H1 (cell line): ENCODE results near the gene SPEN.

Source experiments
- ASH2L ChIP-seq: fragments of 200-600, 300-600 bp; sonication (generic); IDR thresholded peaks from one replicate; pipeline ENCODE4 v1.7.1; 2017; ENCODE audit warnings: low read length
- CBX5 ChIP-seq: fragments of 300-800, 300-1000 bp; sonication (generic); IDR thresholded peaks from 2 replicates; pipeline ENCODE4 v1.7.1; 2016; ENCODE audit warnings: antibody characterized with exemption, low read length, low read depth
- CTBP2 ChIP-seq: IDR thresholded peaks from 2 replicates; pipeline ENCODE4 v1.7.0; 2011; ENCODE audit warnings: borderline replicate concordance, mild to moderate bottlenecking, moderate library complexity, mixed read lengths, low read length; ENCODE audit not compliant: insufficient read depth, insufficient read length
- EP300 ChIP-seq, 2 experiments: IDR thresholded peaks; 1 replicate in 1 of 2; 2 replicates in 1 of 2; pipeline ENCODE4 v1.6.1; 2011 to 2012; ENCODE audit warnings: low read depth in 2 of 2, low read length in 2 of 2, mild to moderate bottlenecking in 2 of 2, borderline replicate concordance in 1 of 2, inconsistent platforms in 1 of 2, moderate library complexity in 1 of 2
- EZH2 ChIP-seq: fragments of 200-600 bp; sonication (generic); IDR thresholded peaks from 2 replicates; pipeline ENCODE4 v1.7.1; 2012; ENCODE audit warnings: low read depth, mild to moderate bottlenecking, moderate library complexity, low read length, inconsistent platforms; ENCODE audit not compliant: severe bottlenecking
- RFX5 ChIP-seq: IDR thresholded peaks from 2 replicates; pipeline ENCODE4 v1.6.1; 2011; ENCODE audit warnings: low read depth, low read length, improper control_type of control experiment, borderline replicate concordance
- RNF2 ChIP-seq: fragments of 200-900, 300-1000 bp; sonication (generic); IDR thresholded peaks from 2 replicates; pipeline ENCODE4 v1.7.1; 2016; ENCODE audit warnings: borderline replicate concordance, low read depth, mild to moderate bottlenecking, antibody characterized with exemption, low read length; ENCODE audit not compliant: poor library complexity, severe bottlenecking; ENCODE audit errors: missing control alignments
- SIN3A ChIP-seq, 2 experiments: IDR thresholded peaks in 1 of 2; conservative IDR thresholded peaks in 1 of 2; 2 replicates each; pipeline ENCODE4 v1.6.1; 2011 to 2012; ENCODE audit warnings: low read length in 2 of 2, improper control_type of control experiment in 1 of 2, low read depth in 1 of 2, mild to moderate bottlenecking in 1 of 2
- TF ChIP-seq, protein P1 (sequence below): IDR thresholded peaks from 2 replicates; pipeline ENCODE4 v1.6.1; 2011; ENCODE audit warnings: low read depth, mild to moderate bottlenecking, low read length; ENCODE audit not compliant: insufficient read depth
- TF ChIP-seq, protein P2 (sequence below), 3 experiments: IDR thresholded peaks; 1 replicate in 2 of 3; 2 replicates in 1 of 3; pipeline versions ENCODE4 v1.5.1 to v1.6.1; 2011; ENCODE audit warnings: low read length in 3 of 3, mild to moderate bottlenecking in 3 of 3, inconsistent platforms in 2 of 3, low read depth in 1 of 3, moderate library complexity in 1 of 3; ENCODE audit not compliant: insufficient read depth in 1 of 3; ENCODE audit errors: control extremely low read depth in 1 of 3
- TF ChIP-seq, protein P3 (sequence below): IDR thresholded peaks from 2 replicates; pipeline ENCODE4 v1.6.1; 2012; ENCODE audit warnings: inconsistent platforms

DNA sequence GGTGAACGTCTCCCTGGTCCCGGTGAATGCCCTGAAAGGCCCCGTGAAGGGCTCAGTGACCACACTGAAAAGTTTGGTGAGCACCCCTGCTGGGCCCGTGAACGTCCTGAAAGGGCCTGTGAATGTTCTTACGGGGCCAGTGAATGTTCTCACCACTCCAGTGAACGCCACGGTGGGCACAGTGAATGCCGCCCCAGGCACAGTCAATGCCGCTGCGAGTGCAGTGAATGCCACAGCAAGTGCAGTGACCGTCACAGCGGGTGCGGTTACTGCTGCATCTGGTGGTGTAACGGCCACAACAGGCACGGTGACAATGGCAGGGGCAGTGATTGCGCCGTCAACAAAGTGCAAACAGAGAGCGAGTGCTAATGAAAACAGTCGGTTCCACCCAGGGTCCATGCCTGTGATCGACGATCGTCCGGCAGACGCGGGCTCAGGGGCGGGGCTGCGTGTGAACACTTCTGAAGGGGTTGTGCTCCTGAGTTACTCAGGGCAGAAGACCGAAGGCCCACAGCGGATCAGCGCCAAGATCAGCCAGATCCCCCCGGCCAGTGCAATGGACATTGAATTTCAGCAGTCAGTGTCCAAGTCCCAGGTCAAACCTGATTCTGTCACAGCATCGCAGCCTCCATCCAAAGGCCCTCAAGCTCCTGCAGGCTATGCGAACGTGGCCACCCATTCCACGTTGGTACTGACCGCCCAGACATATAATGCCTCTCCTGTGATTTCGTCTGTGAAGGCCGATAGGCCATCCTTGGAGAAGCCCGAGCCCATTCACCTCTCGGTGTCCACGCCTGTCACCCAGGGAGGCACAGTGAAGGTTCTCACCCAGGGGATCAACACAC lies 86.9 kb downstream of the SPEN start:
- TF ChIP-seq, protein P1, sequence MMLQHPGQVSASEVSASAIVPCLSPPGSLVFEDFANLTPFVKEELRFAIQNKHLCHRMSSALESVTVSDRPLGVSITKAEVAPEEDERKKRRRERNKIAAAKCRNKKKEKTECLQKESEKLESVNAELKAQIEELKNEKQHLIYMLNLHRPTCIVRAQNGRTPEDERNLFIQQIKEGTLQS = no peak
- TF ChIP-seq, protein P2, sequence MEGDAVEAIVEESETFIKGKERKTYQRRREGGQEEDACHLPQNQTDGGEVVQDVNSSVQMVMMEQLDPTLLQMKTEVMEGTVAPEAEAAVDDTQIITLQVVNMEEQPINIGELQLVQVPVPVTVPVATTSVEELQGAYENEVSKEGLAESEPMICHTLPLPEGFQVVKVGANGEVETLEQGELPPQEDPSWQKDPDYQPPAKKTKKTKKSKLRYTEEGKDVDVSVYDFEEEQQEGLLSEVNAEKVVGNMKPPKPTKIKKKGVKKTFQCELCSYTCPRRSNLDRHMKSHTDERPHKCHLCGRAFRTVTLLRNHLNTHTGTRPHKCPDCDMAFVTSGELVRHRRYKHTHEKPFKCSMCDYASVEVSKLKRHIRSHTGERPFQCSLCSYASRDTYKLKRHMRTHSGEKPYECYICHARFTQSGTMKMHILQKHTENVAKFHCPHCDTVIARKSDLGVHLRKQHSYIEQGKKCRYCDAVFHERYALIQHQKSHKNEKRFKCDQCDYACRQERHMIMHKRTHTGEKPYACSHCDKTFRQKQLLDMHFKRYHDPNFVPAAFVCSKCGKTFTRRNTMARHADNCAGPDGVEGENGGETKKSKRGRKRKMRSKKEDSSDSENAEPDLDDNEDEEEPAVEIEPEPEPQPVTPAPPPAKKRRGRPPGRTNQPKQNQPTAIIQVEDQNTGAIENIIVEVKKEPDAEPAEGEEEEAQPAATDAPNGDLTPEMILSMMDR (IDR thresholded peaks at IDR 0.05; ENCODE audit: control extremely low read depth in 1 of 3, insufficient read depth in 1 of 3, low read depth in 1 of 3, low read length in 3 of 3) = no peak
- no peak for TF ChIP-seq RNF2
- no peak for TF ChIP-seq RFX5
- TF ChIP-seq, protein P3, sequence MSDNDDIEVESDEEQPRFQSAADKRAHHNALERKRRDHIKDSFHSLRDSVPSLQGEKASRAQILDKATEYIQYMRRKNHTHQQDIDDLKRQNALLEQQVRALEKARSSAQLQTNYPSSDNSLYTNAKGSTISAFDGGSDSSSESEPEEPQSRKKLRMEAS = no peak
- TF ChIP-seq EZH2 = no peak
- no peak for TF ChIP-seq EP300 (IDR thresholded peaks at IDR 0.05; ENCODE audit: borderline replicate concordance in 1 of 2, low read depth in 2 of 2, low read length in 2 of 2)
- TF ChIP-seq ASH2L = no peak
- TF ChIP-seq CTBP2 = no peak
- no peak for TF ChIP-seq CBX5
- no peak for TF ChIP-seq SIN3A (conservative IDR thresholded peaks at IDR 0.05 in 1 of 2, IDR thresholded peaks at IDR 0.05 in 1 of 2; ENCODE audit: low read depth in 1 of 2, low read length in 2 of 2)
